ENCODE data around the gene IQSEC3.

The IQSEC3 gene

DNA sequence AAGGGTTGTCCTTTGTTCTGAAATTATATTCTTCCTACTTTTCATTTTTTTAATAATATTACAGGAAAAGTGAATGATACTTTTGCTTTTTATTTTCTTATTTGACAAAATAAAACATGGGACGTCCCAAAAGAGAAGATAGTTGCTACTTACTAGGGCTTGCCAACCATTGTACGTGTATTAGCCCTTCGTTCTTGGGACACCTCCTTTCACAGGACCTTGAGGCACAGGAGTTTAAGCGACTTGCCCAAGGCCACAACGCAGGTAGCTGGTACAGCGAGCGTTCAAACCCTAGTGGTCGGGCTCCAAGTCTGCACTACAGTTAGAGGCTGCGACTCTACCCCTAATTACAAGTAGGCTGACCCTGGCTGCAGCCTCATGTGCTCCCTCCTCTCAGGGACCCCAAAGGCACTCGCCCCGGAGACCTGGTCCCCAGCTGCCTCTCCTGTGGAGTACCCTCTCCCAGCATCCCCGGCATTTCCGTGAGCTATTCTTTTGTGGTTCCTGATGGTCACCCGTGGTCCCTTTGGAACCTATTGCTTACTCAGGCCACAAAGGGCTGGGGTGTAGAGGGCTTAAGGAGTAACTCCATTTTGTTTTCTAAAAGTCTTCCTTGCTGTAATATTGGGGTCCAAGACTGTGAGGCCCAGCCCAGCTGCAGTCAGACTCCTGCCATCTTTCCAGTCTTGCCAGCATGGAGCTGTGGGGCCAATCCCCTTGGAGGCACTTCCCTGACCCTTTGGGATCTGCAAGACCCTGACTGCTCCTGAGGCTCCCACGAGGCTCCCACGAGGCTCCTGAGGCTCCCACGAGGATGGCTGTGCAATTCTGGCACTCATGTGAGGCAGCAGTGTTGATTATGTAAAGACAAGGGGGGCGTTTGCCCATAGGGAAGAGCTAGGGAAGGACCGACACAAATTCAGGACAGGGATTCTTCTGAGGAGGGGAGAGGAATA lies 49.7 kb downstream of the IQSEC3 start:
- no peak for DNase-seq
- no peak overlapping the region for H2AFZ ChIP-seq (ENCODE audit: low read depth, low read length)
- no peaks in the 10 kb centered on the region; the same call in 1 of the 2 replicates for H4K20me1 ChIP-seq (ENCODE audit: insufficient read depth, low read length)
- H3K4me2 ChIP-seq (ENCODE audit: insufficient read depth, low read length) = no peak overlapping the region
- TF ChIP-seq, protein P1, sequence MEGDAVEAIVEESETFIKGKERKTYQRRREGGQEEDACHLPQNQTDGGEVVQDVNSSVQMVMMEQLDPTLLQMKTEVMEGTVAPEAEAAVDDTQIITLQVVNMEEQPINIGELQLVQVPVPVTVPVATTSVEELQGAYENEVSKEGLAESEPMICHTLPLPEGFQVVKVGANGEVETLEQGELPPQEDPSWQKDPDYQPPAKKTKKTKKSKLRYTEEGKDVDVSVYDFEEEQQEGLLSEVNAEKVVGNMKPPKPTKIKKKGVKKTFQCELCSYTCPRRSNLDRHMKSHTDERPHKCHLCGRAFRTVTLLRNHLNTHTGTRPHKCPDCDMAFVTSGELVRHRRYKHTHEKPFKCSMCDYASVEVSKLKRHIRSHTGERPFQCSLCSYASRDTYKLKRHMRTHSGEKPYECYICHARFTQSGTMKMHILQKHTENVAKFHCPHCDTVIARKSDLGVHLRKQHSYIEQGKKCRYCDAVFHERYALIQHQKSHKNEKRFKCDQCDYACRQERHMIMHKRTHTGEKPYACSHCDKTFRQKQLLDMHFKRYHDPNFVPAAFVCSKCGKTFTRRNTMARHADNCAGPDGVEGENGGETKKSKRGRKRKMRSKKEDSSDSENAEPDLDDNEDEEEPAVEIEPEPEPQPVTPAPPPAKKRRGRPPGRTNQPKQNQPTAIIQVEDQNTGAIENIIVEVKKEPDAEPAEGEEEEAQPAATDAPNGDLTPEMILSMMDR (IDR thresholded peaks at IDR 0.05; ENCODE audit: borderline replicate concordance, extremely low read depth, low read length, poor library complexity, severe bottlenecking) = no peak
- TF ChIP-seq EZH2 (IDR thresholded peaks at IDR 0.05; ENCODE audit: borderline replicate concordance, low read depth, low read length, severe bottlenecking) = no peak
- H3K27me3 ChIP-seq (ENCODE audit: insufficient read depth, low read length, poor library complexity) = peaks cover 12% of the 10 kb centered on the region
- no peak overlapping the region for H3K9ac ChIP-seq (ENCODE audit: low read depth, low read length)
- H3K9me3 ChIP-seq (ENCODE audit: insufficient read depth, low read length, severe bottlenecking) = no peaks in the 10 kb centered on the region
- no peak overlapping the region for H3K4me3 ChIP-seq (ENCODE audit: low read depth in 1 of 2, low read length in 2 of 2)
- no peaks in the 10 kb centered on the region for H3K36me3 ChIP-seq (ENCODE audit: insufficient read depth, low read length)
- H3K27ac ChIP-seq (ENCODE audit: low read length) = no peak overlapping the region
- no peaks in the 10 kb centered on the region for H3K4me1 ChIP-seq (ENCODE audit: insufficient read depth, low read length)
- H3K79me2 ChIP-seq (ENCODE audit: insufficient read depth, low read length) = no peaks in the 10 kb centered on the region
- no peak for ATAC-seq (ENCODE audit: insufficient read depth, low read depth)

DNA sequence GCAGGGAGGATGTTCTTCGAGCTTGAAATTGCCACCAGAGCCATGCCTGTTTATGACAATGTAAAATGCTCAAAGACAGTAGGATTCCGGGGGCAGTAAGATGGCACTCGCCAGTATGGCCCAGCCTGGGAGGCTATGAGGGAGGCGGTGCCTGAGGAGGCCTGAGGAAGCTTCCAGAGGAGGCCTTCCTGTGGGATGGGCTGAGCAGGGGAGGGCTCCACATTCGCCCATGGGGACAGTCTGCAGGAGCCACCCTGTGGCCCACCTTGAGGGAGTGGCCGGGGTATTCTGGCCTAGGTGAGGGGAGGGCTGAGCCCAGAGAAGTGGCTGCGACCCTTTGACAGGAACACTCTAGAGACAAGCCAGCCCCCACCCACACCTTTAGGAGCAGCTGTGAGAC lies 50.7 kb downstream of the IQSEC3 start:
- ATAC-seq (ENCODE audit: insufficient read depth, low read depth) = no peak

GRCh38 chr12:117816-118345 lies 51.3 kb downstream of the IQSEC3 start:
- Histone ChIP-seq H3K9me3 (ENCODE audit: insufficient read depth, low read length, severe bottlenecking) (no peaks in the 10 kb centered on the region), H3K9ac (ENCODE audit: low read depth, low read length) (no peak overlapping the region)
- TF ChIP-seq, protein P1 (IDR thresholded peaks at IDR 0.05; ENCODE audit: borderline replicate concordance, extremely low read depth, low read length, poor library complexity, severe bottlenecking) = no peak
- no peak for TF ChIP-seq EZH2 (IDR thresholded peaks at IDR 0.05; ENCODE audit: borderline replicate concordance, low read depth, low read length, severe bottlenecking)

More for the DNA sequence above, 50.7 kb downstream of the IQSEC3 start:
- Histone ChIP-seq H3K4me3 (ENCODE audit: low read depth in 1 of 2, low read length in 2 of 2) (no peak overlapping the region), H3K4me2 (ENCODE audit: insufficient read depth, low read length) (no peak overlapping the region), H3K36me3 (ENCODE audit: insufficient read depth, low read length) (no peaks in the 10 kb centered on the region), H3K4me1 (ENCODE audit: insufficient read depth, low read length) (no peaks in the 10 kb centered on the region), H4K20me1 (ENCODE audit: insufficient read depth, low read length) (no peaks in the 10 kb centered on the region; the same call in 1 of the 2 replicates), H3K27me3 (ENCODE audit: insufficient read depth, low read length, poor library complexity) (peaks cover 12% of the 10 kb centered on the region), H3K9ac (ENCODE audit: low read depth, low read length) (no peak overlapping the region), H2AFZ (ENCODE audit: low read depth, low read length) (no peak overlapping the region), H3K9me3 (ENCODE audit: insufficient read depth, low read length, severe bottlenecking) (no peaks in the 10 kb centered on the region), H3K27ac (ENCODE audit: low read length) (no peak overlapping the region), H3K79me2 (ENCODE audit: insufficient read depth, low read length) (no peaks in the 10 kb centered on the region)
- TF ChIP-seq, protein P1 (IDR thresholded peaks at IDR 0.05; ENCODE audit: borderline replicate concordance, extremely low read depth, low read length, poor library complexity, severe bottlenecking) = no peak
- no peak for TF ChIP-seq EZH2 (IDR thresholded peaks at IDR 0.05; ENCODE audit: borderline replicate concordance, low read depth, low read length, severe bottlenecking)
- DNase-seq = no peak

More at GRCh38 chr12:117816-118345, 51.3 kb downstream of the IQSEC3 start:
- H3K27ac ChIP-seq (ENCODE audit: low read length) = no peak overlapping the region
- no peaks in the 10 kb centered on the region for H3K4me1 ChIP-seq (ENCODE audit: insufficient read depth, low read length)
- H3K79me2 ChIP-seq (ENCODE audit: insufficient read depth, low read length) = no peaks in the 10 kb centered on the region
- no peak overlapping the region for H3K4me2 ChIP-seq (ENCODE audit: insufficient read depth, low read length)
- no peak overlapping the region for H2AFZ ChIP-seq (ENCODE audit: low read depth, low read length)
- H3K36me3 ChIP-seq (ENCODE audit: insufficient read depth, low read length) = no peaks in the 10 kb centered on the region
- ATAC-seq (ENCODE audit: insufficient read depth, low read depth) (no peak), DNase-seq (no peak)
- no peaks in the 10 kb centered on the region; the same call in 1 of the 2 replicates for H4K20me1 ChIP-seq (ENCODE audit: insufficient read depth, low read length)
- peaks cover 12% of the 10 kb centered on the region for H3K27me3 ChIP-seq (ENCODE audit: insufficient read depth, low read length, poor library complexity)
- no peak overlapping the region for H3K4me3 ChIP-seq (ENCODE audit: low read depth in 1 of 2, low read length in 2 of 2)

All from DND-41 (cell line).